GM19324 (cell line): ENCODE measurements around the gene NIT1.

Source experiments
- ATAC-seq: cut with Tn5 transposase; IDR thresholded peaks from one replicate; pipeline ENCODE4 v1.9.1; 2021; ENCODE audit warnings: mild to moderate bottlenecking, moderate library complexity; ENCODE audit not compliant: unreplicated experiment, low FRiP score

NIT1 gene

GRCh38 chr1:161083748-161084596, 33.9 kb upstream of the NIT1 start:
- no peak for ATAC-seq

GRCh38 chr1:161084597-161084988, 33.3 kb upstream of the NIT1 start:
- ATAC-seq: no peak

GRCh38 chr1:161085165-161085564, 32.7 kb upstream of the NIT1 start:
- ATAC-seq: no peak

- ATAC-seq: no peak
Observed at GRCh38 chr1:161086457-161086856, 31.4 kb upstream of the NIT1 start.

- ATAC-seq: no peak
Observed at GRCh38 chr1:161088587-161089110, 29.3 kb upstream of the NIT1 start.

GRCh38 chr1:161089251-161089924, 28.5 kb upstream of the NIT1 start, which contains the start of gene NECTIN4:
Gene NECTIN4, minus strand, starts transcription at chr1:161089558. Its CDS starts 262 bp downstream, at chr1:161089296.
- ATAC-seq: no peak

- no peak for ATAC-seq
Observed at GRCh38 chr1:161089938-161090337, 28.0 kb upstream of the NIT1 start.

GRCh38 chr1:161090617-161091016, 27.3 kb upstream of the NIT1 start:
- no peak for ATAC-seq

- ATAC-seq: no peak
Observed at GRCh38 chr1:161091093-161091492, 26.8 kb upstream of the NIT1 start.

- ATAC-seq: no peak
Observed at GRCh38 chr1:161091796-161092507, 26.0 kb upstream of the NIT1 start.

- ATAC-seq: no peak
Observed at GRCh38 chr1:161092621-161093028, 25.3 kb upstream of the NIT1 start.

- no peak for ATAC-seq
Observed at GRCh38 chr1:161094481-161094880, 23.4 kb upstream of the NIT1 start.

GRCh38 chr1:161095230-161095629, 22.7 kb upstream of the NIT1 start:
- no peak for ATAC-seq

GRCh38 chr1:161096015-161096414, 21.9 kb upstream of the NIT1 start:
- ATAC-seq: no peak

GRCh38 chr1:161096530-161096929, 21.4 kb upstream of the NIT1 start:
- no peak for ATAC-seq

GRCh38 chr1:161098210-161099068, 19.5 kb upstream of the NIT1 start, which contains the start of gene KLHDC9:
Gene KLHDC9, plus strand, starts transcription at chr1:161098361. Its CDS starts 175 bp downstream, at chr1:161098536.
- ATAC-seq: peak; percentile 72

- ATAC-seq: no peak
Observed at GRCh38 chr1:161099090-161099802, 18.7 kb upstream of the NIT1 start.

GRCh38 chr1:161100556-161100955, 17.3 kb upstream of the NIT1 start:
- ATAC-seq: no peak

- ATAC-seq: no peak
Observed at GRCh38 chr1:161106431-161106830, 11.5 kb upstream of the NIT1 start.
